H1 (cell line): Measurements from ENCODE around the gene NEK11.

ENCODE experiments used
- CHD2 ChIP-seq: IDR thresholded peaks from 2 replicates; pipeline ENCODE4 v1.6.1; 2012; ENCODE audit warnings: low read length, improper control_type of control experiment
- CREB1 ChIP-seq: IDR thresholded peaks from 2 replicates; pipeline ENCODE4 v1.6.1; 2012; ENCODE audit warnings: inconsistent platforms
- CTCF ChIP-seq, 3 experiments: IDR thresholded peaks; 1 replicate in 2 of 3; 2 replicates in 1 of 3; pipeline versions ENCODE4 v1.5.1 to v1.6.1; 2011; ENCODE audit warnings: low read length in 3 of 3, mild to moderate bottlenecking in 3 of 3, inconsistent platforms in 2 of 3, low read depth in 1 of 3, moderate library complexity in 1 of 3; ENCODE audit not compliant: insufficient read depth in 1 of 3; ENCODE audit errors: control extremely low read depth in 1 of 3
- E2F6 ChIP-seq: IDR thresholded peaks from 2 replicates; pipeline ENCODE4 v1.6.1; 2012; ENCODE audit warnings: inconsistent platforms
- EP300 ChIP-seq, 2 experiments: IDR thresholded peaks; 1 replicate in 1 of 2; 2 replicates in 1 of 2; pipeline ENCODE4 v1.6.1; 2011 to 2012; ENCODE audit warnings: low read depth in 2 of 2, low read length in 2 of 2, mild to moderate bottlenecking in 2 of 2, borderline replicate concordance in 1 of 2, inconsistent platforms in 1 of 2, moderate library complexity in 1 of 2
- EZH2 ChIP-seq: fragments of 200-600 bp; sonication (generic); IDR thresholded peaks from 2 replicates; pipeline ENCODE4 v1.7.1; 2012; ENCODE audit warnings: low read depth, mild to moderate bottlenecking, moderate library complexity, low read length, inconsistent platforms; ENCODE audit not compliant: severe bottlenecking
- HDAC6 ChIP-seq: IDR thresholded peaks from one replicate; pipeline ENCODE4 v1.7.1; 2012; ENCODE audit warnings: low read depth, mild to moderate bottlenecking, inconsistent platforms, low read length, moderate library complexity
- POLR2A ChIP-seq, 2 experiments: IDR thresholded peaks; 1 replicate in 1 of 2; 2 replicates in 1 of 2; pipeline ENCODE4 v1.6.1; 2011; ENCODE audit warnings: low read depth in 2 of 2, low read length in 2 of 2, mild to moderate bottlenecking in 2 of 2; ENCODE audit errors: control extremely low read depth in 1 of 2
- POLR2AphosphoS5 ChIP-seq: IDR thresholded peaks from 2 replicates; pipeline ENCODE4 v1.6.1; 2011; ENCODE audit warnings: low read depth, low read length
- RAD21 ChIP-seq, 2 experiments: IDR thresholded peaks in 1 of 2; conservative IDR thresholded peaks in 1 of 2; 2 replicates each; pipeline ENCODE4 v1.6.1; 2011; ENCODE audit warnings: low read depth in 2 of 2, low read length in 2 of 2, improper control_type of control experiment in 1 of 2, inconsistent platforms in 1 of 2, mild to moderate bottlenecking in 1 of 2, moderate library complexity in 1 of 2
- SRF ChIP-seq: IDR thresholded peaks from 2 replicates; pipeline ENCODE4 v1.6.1; 2011; ENCODE audit warnings: mild to moderate bottlenecking, low read depth, low read length, moderate library complexity
- TAF1 ChIP-seq: IDR thresholded peaks from 2 replicates; pipeline ENCODE4 v1.6.1; 2011; ENCODE audit warnings: mild to moderate bottlenecking, low read depth, low read length
- USF2 ChIP-seq: IDR thresholded peaks from 2 replicates; pipeline ENCODE4 v1.6.1; 2011; ENCODE audit warnings: low read length, improper control_type of control experiment

GRCh38 chr3:131232711-131233267, 206.1 kb downstream of the NEK11 start:
- TF ChIP-seq CREB1, result no peak
- no peak for TF ChIP-seq CHD2
- no peak for TF ChIP-seq SRF
- TF ChIP-seq POLR2AphosphoS5, result no peak
- no peak for TF ChIP-seq CTCF (IDR thresholded peaks at IDR 0.05; ENCODE audit: control extremely low read depth in 1 of 3, insufficient read depth in 1 of 3, low read depth in 1 of 3, low read length in 3 of 3)
- no peak for TF ChIP-seq USF2
- no peak for TF ChIP-seq EP300 (IDR thresholded peaks at IDR 0.05; ENCODE audit: borderline replicate concordance in 1 of 2, low read depth in 2 of 2, low read length in 2 of 2)
- TF ChIP-seq E2F6, result no peak
- TF ChIP-seq POLR2A (IDR thresholded peaks at IDR 0.05; ENCODE audit: control extremely low read depth in 1 of 2, low read depth in 2 of 2, low read length in 2 of 2), result no peak
- TF ChIP-seq TAF1, result no peak
- TF ChIP-seq RAD21 (IDR thresholded peaks at IDR 0.05 in 1 of 2, conservative IDR thresholded peaks at IDR 0.05 in 1 of 2; ENCODE audit: low read depth in 2 of 2, low read length in 2 of 2), result no peak
- TF ChIP-seq EZH2, result no peak
- no peak for TF ChIP-seq HDAC6
